GM23338 (cell line): ENCODE data around the gene CLEC1A. TPM values are rescaled to one million over a fixed set of nuclear protein-coding genes. Genes with fewer than 3 reads are reported as not detected.

ENCODE experiments used
- ATAC-seq: fragments of 200-7000 bp; cut with Tn5 transposase; 3 replicates; pipeline ENCODE4 v1.9.1; 2020
- DNase-seq: peaks from one replicate; pipeline ENCODE4 v3.0.0-alpha.2; 2015; ENCODE audit warnings: low spot score
- H2AFZ ChIP-seq: fragments of 200-600 bp; sonication (generic); 2 replicates; pipeline ENCODE4 v1.8.0; 2016; ENCODE audit warnings: antibody characterized with exemption, mild to moderate bottlenecking, moderate library complexity
- H3F3A ChIP-seq: fragments of 200-600 bp; sonication (generic); replicated peaks from 2 replicates; pipeline ENCODE4 v1.8.0; 2017; ENCODE audit warnings: antibody characterized with exemption, mixed run types, low read depth
- H3K27ac ChIP-seq: fragments of 200-600 bp; sonication (generic); 2 replicates; pipeline ENCODE4 v1.6.1; 2016; ENCODE audit warnings: low read depth
- H3K27me3 ChIP-seq: fragments of 200-600 bp; sonication (generic); 2 replicates; pipeline ENCODE4 v1.8.0; 2016; ENCODE audit warnings: mild to moderate bottlenecking, mixed run types, moderate library complexity; ENCODE audit not compliant: insufficient read depth
- H3K36me3 ChIP-seq: fragments of 200-600 bp; sonication (generic); 2 replicates; pipeline ENCODE4 v1.8.0; 2016; ENCODE audit warnings: mild to moderate bottlenecking; ENCODE audit not compliant: insufficient read depth
- H3K4me1 ChIP-seq: fragments of 200-600 bp; sonication (generic); 2 replicates; pipeline ENCODE4 v1.8.0; 2016; ENCODE audit warnings: mild to moderate bottlenecking, moderate library complexity; ENCODE audit not compliant: insufficient read depth
- H3K4me2 ChIP-seq: fragments of 200-600 bp; sonication (generic); 2 replicates; pipeline ENCODE4 v1.7.1; 2017; ENCODE audit warnings: mixed run types
- H3K4me3 ChIP-seq: fragments of 200-600 bp; sonication (generic); 2 replicates; pipeline ENCODE4 v1.6.1; 2016; ENCODE audit warnings: mixed run types
- H3K79me2 ChIP-seq: fragments of 200-600 bp; sonication (generic); replicated peaks from 2 replicates; pipeline ENCODE4 v1.8.0; 2017; ENCODE audit warnings: mild to moderate bottlenecking; ENCODE audit not compliant: insufficient read depth
- H3K9me2 ChIP-seq: fragments of 200-600 bp; sonication (generic); 2 replicates; pipeline ENCODE4 v1.8.0; 2017; ENCODE audit not compliant: insufficient read depth
- H4K20me1 ChIP-seq: fragments of 200-600 bp; sonication (generic); replicated peaks from 2 replicates; pipeline ENCODE4 v1.8.0; 2017; ENCODE audit warnings: mild to moderate bottlenecking; ENCODE audit not compliant: insufficient read depth
- H3K27ac Mint-ChIP-seq: 2 replicates; pipeline ENCODE4 v1.8.0; 2020; ENCODE audit warnings: inconsistent platforms, mild to moderate bottlenecking, moderate library complexity, mixed read lengths
- H3K27me3 Mint-ChIP-seq: 3 replicates; pipeline ENCODE4 v1.8.0; 2022; ENCODE audit warnings: low read depth, mild to moderate bottlenecking, moderate library complexity, mixed read lengths, inconsistent platforms; ENCODE audit not compliant: insufficient read depth, poor library complexity
- H3K36me3 Mint-ChIP-seq: 3 replicates; pipeline ENCODE4 v1.8.0; 2021; ENCODE audit warnings: low read depth, mild to moderate bottlenecking, inconsistent platforms, moderate library complexity, mixed read lengths
- H3K4me1 Mint-ChIP-seq: 3 replicates; pipeline ENCODE4 v1.8.0; 2020; ENCODE audit warnings: mild to moderate bottlenecking, inconsistent platforms, mixed read lengths
- H3K4me3 Mint-ChIP-seq: 3 replicates; pipeline ENCODE4 v1.8.0; 2021; ENCODE audit warnings: moderate library complexity, mild to moderate bottlenecking, inconsistent platforms, mixed read lengths
- H3K9me3 Mint-ChIP-seq: 3 replicates; pipeline ENCODE4 v1.8.0; 2020; ENCODE audit warnings: moderate library complexity, mild to moderate bottlenecking, inconsistent platforms, mixed read lengths
- CREB1 ChIP-seq: fragments of 250-450 bp; sonication (Bioruptor Pico); IDR thresholded peaks from 2 replicates; pipeline ENCODE4 v1.5.0; 2020; ENCODE audit warnings: low read depth, mild to moderate bottlenecking, moderate library complexity
- CTCF ChIP-seq, 2 experiments: fragments of 200-600 bp in 1 of 2; sonication (generic) in 1 of 2; conservative IDR thresholded peaks; 2 replicates each; pipeline versions ENCODE4 v1.5.1 to v1.6.1; 2016 to 2017; ENCODE audit warnings: antibody characterized with exemption in 2 of 2, low read depth in 2 of 2, mild to moderate bottlenecking in 2 of 2, moderate library complexity in 1 of 2
- ETS1 ChIP-seq: IDR thresholded peaks from 2 replicates; pipeline ENCODE4 v1.6.1; 2016; ENCODE audit warnings: antibody characterized with exemption
- EZH2 ChIP-seq: fragments of 200-600 bp; sonication (generic); IDR thresholded peaks from one replicate; pipeline ENCODE4 v1.8.0; 2017; ENCODE audit warnings: antibody characterized with exemption, mild to moderate bottlenecking, low read depth; ENCODE audit not compliant: unreplicated experiment
- EZH2phosphoT487 ChIP-seq: fragments of 200-600 bp; sonication (generic); IDR thresholded peaks from one replicate; pipeline ENCODE4 v1.8.1; 2018; ENCODE audit warnings: antibody characterized with exemption; ENCODE audit not compliant: unreplicated experiment
- JUNB ChIP-seq: IDR thresholded peaks from one replicate; pipeline ENCODE4 v1.6.1; 2016; ENCODE audit warnings: antibody characterized with exemption; ENCODE audit not compliant: unreplicated experiment
- NANOG ChIP-seq: IDR thresholded peaks from 2 replicates; pipeline ENCODE4 v1.6.1; 2016; ENCODE audit warnings: antibody characterized with exemption, borderline replicate concordance
- STAT1 ChIP-seq: IDR thresholded peaks from one replicate; pipeline ENCODE4 v1.6.1; 2016; ENCODE audit warnings: antibody characterized with exemption; ENCODE audit not compliant: unreplicated experiment
- ZNF331 ChIP-seq: fragments of 250-450 bp; sonication (Bioruptor Pico); IDR thresholded peaks from 2 replicates; pipeline ENCODE4 v1.5.0; 2020; ENCODE audit warnings: low read depth, mild to moderate bottlenecking, moderate library complexity
- polyA plus RNA-seq: library from polyadenylated mRNA; unstranded; fragments of >200 nt; fragmentation: Nextera tagmentation; extraction: Ambion mirVana; gene quantifications from 2 replicates; pipeline ENCODE4 v1.2.1, GENCODE V29; 2016
- total RNA-seq: library from RNA; depleted of rRNA; stranded (reverse); fragments of >200 nt; shearing (Covaris generic); gene quantifications from 2 replicates; pipeline ENCODE4 v1.2.3, GENCODE V29; 2014
- TF ChIP-seq, protein P1 (sequence below): fragments of 250-450 bp; sonication (Bioruptor Pico); IDR thresholded peaks from 2 replicates; pipeline ENCODE4 v1.5.0; 2020; ENCODE audit warnings: mild to moderate bottlenecking, moderate library complexity

The CLEC1A gene
- total and polyA plus RNA-seq, 2 experiments from 2014 or later: 1.1 TPM; not detected in 1

DNA sequence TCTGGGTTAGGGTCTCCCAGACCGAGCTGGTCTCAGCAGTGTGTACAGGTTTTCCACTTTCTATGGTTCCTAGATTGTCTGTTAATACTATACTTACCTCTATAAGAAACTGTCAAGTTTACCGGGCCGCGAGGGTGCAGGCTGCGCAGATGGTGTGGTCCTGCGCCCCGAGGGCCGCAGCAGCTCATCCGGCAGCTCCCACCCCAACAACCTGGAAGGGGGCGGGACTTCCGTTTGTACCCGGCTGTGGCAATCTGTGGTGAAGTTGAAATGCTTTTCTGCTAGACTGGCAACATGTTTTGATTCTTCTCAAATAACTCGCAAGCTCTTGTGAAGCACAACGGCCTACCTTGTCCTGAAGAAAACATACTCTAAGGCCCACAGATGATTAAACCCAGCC is 68.3 kb downstream of the CLEC1A start, which contains the start of gene CLEC9A:
CLEC9A (plus strand) TSS at position 237 of the 400 bp plus-strand sequence. CDS start 22,006 bp downstream, outside the sequence.
- H3K79me2 ChIP-seq: no peaks in the 10 kb centered on the region
- no peaks in the 10 kb centered on the region for H3F3A ChIP-seq
- H3K9me3 Mint-ChIP-seq: peaks cover 9% of the 10 kb centered on the region; the same call in 2 of the 3 replicates
- 0 out of 2 replicates have a peak, but pooled peaks cover 8% of the 10 kb centered on the region for H3K9me2 ChIP-seq
- no peak within 1 kb of the TSS for H3K4me3 Mint-ChIP-seq
- no peaks in the 10 kb centered on the region for H3K36me3 ChIP-seq
- TF ChIP-seq ETS1 (no peak), CTCF (conservative IDR thresholded peaks at IDR 0.05; ENCODE audit: low read depth in 2 of 2) (no peak), EZH2 (no peak)
- DNase-seq: no peak
- no peak within 1 kb of the TSS for H3K4me3 ChIP-seq
- peak within 1 kb of the TSS; percentile 68 for H3K27ac ChIP-seq
- no peaks in the 10 kb centered on the region for H3K27me3 ChIP-seq
- ATAC-seq: no peak
- H2AFZ ChIP-seq: no peak within 1 kb of the TSS; the same call in 1 of the 2 replicates
- no peaks in the 10 kb centered on the region; the same call in 2 of the 3 replicates for H3K36me3 Mint-ChIP-seq
- H3K27me3 Mint-ChIP-seq: no peaks in the 10 kb centered on the region
- H3K4me2 ChIP-seq: no peak within 1 kb of the TSS
- H4K20me1 ChIP-seq: no peaks in the 10 kb centered on the region
- no peak within 1 kb of the TSS for H3K27ac Mint-ChIP-seq
- peaks cover 11% of the 10 kb centered on the region; the same call in 2 of the 3 replicates for H3K4me1 Mint-ChIP-seq
- H3K4me1 ChIP-seq: no peaks in the 10 kb centered on the region

DNA sequence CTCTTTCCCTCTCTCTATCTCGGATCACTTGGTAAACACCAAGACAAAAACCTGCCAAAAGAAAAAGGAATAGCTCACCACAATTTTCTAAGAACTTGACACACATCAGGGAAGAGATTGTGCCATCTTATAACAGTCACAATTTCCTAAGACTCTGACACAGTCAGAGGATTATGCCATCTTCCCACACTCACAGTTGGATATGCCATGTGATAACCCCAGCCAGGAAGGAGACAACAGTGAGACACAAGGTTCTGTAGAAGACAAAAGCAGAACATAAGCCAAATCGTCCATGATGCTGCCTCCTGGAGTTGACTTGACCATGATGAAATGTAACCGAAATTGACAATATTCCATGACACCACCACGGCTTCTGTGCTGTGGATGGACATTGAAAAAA is 71.1 kb downstream of the CLEC1A start:
- H3K27me3 Mint-ChIP-seq: no peaks in the 10 kb centered on the region
- no peak overlapping the region; the same call in 1 of the 2 replicates for H3K27ac Mint-ChIP-seq
- Histone ChIP-seq H3K36me3 (no peaks in the 10 kb centered on the region), H3K4me3 (no peak overlapping the region), H3K79me2 (no peaks in the 10 kb centered on the region), H3K27me3 (no peaks in the 10 kb centered on the region), H3K4me2 (no peak overlapping the region), H3K9me2 (peaks cover 12% of the 10 kb centered on the region; the same call in 1 of the 2 replicates), H3K27ac (no peak overlapping the region), H2AFZ (peak overlapping the region; percentile 97), H3F3A (no peaks in the 10 kb centered on the region), H4K20me1 (no peaks in the 10 kb centered on the region), H3K4me1 (no peaks in the 10 kb centered on the region)
- no peak for ATAC-seq
- H3K4me3 Mint-ChIP-seq: no peak overlapping the region
- peaks cover 9% of the 10 kb centered on the region; the same call in 2 of the 3 replicates for H3K9me3 Mint-ChIP-seq
- H3K36me3 Mint-ChIP-seq: no peaks in the 10 kb centered on the region; the same call in 2 of the 3 replicates
- peaks cover 11% of the 10 kb centered on the region; the same call in 2 of the 3 replicates for H3K4me1 Mint-ChIP-seq
- no peak for DNase-seq
- TF ChIP-seq ZNF331 (CRISPR knock-in tag) (no peak), NANOG (no peak), STAT1 (no peak), JUNB (no peak), CREB1 (CRISPR knock-in tag) (no peak), ETS1 (no peak), EZH2phosphoT487 (no peak)
- TF ChIP-seq, protein P1, sequence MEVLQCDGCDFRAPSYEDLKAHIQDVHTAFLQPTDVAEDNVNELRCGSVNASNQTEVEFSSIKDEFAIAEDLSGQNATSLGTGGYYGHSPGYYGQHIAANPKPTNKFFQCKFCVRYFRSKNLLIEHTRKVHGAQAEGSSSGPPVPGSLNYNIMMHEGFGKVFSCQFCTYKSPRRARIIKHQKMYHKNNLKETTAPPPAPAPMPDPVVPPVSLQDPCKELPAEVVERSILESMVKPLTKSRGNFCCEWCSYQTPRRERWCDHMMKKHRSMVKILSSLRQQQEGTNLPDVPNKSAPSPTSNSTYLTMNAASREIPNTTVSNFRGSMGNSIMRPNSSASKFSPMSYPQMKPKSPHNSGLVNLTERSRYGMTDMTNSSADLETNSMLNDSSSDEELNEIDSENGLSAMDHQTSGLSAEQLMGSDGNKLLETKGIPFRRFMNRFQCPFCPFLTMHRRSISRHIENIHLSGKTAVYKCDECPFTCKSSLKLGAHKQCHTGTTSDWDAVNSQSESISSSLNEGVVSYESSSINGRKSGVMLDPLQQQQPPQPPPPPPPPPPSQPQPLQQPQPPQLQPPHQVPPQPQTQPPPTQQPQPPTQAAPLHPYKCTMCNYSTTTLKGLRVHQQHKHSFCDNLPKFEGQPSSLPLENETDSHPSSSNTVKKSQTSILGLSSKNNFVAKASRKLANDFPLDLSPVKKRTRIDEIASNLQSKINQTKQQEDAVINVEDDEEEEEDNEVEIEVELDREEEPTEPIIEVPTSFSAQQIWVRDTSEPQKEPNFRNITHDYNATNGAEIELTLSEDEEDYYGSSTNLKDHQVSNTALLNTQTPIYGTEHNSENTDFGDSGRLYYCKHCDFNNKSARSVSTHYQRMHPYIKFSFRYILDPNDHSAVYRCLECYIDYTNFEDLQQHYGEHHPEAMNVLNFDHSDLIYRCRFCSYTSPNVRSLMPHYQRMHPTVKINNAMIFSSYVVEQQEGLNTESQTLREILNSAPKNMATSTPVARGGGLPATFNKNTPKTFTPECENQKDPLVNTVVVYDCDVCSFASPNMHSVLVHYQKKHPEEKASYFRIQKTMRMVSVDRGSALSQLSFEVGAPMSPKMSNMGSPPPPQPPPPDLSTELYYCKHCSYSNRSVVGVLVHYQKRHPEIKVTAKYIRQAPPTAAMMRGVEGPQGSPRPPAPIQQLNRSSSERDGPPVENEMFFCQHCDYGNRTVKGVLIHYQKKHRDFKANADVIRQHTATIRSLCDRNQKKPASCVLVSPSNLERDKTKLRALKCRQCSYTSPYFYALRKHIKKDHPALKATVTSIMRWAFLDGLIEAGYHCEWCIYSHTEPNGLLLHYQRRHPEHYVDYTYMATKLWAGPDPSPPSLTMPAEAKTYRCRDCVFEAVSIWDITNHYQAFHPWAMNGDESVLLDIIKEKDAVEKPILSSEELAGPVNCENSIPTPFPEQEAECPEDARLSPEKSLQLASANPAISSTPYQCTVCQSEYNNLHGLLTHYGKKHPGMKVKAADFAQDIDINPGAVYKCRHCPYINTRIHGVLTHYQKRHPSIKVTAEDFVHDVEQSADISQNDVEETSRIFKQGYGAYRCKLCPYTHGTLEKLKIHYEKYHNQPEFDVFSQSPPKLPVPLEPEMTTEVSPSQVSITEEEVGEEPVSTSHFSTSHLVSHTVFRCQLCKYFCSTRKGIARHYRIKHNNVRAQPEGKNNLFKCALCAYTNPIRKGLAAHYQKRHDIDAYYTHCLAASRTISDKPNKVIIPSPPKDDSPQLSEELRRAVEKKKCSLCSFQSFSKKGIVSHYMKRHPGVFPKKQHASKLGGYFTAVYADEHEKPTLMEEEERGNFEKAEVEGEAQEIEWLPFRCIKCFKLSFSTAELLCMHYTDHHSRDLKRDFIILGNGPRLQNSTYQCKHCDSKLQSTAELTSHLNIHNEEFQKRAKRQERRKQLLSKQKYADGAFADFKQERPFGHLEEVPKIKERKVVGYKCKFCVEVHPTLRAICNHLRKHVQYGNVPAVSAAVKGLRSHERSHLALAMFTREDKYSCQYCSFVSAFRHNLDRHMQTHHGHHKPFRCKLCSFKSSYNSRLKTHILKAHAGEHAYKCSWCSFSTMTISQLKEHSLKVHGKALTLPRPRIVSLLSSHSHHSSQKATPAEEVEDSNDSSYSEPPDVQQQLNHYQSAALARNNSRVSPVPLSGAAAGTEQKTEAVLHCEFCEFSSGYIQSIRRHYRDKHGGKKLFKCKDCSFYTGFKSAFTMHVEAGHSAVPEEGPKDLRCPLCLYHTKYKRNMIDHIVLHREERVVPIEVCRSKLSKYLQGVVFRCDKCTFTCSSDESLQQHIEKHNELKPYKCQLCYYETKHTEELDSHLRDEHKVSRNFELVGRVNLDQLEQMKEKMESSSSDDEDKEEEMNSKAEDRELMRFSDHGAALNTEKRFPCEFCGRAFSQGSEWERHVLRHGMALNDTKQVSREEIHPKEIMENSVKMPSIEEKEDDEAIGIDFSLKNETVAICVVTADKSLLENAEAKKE (CRISPR knock-in tag): no peak
